NCI-H2029 treated with DMSO at 0.1 percent for 48 hours (cell line): Measurements from ENCODE around the gene CEP135.
"Not testable (repeated sequence)": the region's sequence is repeated elsewhere in the genome, so short reads cannot be mapped to it uniquely, and the experiment has no call there.

Experiments used
- DNase-seq: peaks from one replicate; lab custom pipeline; 2025; lab: John Stamatoyannopoulos, UW

The CEP135 gene

DNA sequence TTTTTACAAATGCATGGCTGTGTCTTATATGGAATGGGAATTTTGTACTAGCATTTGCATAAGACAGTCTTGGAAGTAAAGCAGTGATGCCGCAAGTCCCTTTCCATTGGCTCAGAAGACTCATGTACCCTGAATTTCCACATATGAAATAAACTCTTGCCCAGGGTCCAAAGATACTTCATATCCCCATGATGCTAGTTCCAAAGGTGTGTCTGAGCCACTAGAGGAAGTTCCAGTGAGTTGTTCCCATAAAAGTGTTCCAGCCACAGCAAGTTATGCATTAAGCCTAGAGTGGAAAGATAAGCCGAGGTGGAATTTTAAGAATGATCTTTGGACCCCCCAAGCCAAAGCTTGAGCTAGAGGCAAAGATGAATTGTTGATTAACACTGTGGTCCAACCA lies 9.3 kb upstream of the CEP135 start:
- DNase-seq = no peak

DNA sequence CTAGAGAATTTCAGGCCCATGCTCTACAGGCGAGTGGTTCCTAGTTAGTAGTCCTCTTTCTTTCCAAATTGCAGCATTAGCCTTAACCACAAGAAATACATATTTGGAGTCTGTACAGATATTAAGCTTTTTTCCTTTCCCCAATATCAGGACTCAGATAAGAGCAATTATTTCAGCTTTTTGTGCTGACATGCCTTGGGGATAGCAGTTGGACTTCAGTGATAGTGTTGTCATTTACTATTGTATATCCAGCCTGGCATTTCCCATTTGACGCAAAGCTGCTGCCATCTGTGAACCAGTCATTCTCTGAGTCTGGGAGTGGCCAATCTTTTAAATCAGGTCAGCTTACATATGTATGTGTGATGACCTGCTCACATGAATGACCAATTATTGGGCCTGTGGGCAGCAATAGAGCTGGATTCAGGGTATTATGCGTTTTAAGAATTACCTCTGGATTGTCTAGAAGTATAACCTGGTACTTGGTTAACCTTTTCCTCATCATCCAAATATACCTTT lies 6.8 kb upstream of the CEP135 start:
- no peak for DNase-seq

DNA sequence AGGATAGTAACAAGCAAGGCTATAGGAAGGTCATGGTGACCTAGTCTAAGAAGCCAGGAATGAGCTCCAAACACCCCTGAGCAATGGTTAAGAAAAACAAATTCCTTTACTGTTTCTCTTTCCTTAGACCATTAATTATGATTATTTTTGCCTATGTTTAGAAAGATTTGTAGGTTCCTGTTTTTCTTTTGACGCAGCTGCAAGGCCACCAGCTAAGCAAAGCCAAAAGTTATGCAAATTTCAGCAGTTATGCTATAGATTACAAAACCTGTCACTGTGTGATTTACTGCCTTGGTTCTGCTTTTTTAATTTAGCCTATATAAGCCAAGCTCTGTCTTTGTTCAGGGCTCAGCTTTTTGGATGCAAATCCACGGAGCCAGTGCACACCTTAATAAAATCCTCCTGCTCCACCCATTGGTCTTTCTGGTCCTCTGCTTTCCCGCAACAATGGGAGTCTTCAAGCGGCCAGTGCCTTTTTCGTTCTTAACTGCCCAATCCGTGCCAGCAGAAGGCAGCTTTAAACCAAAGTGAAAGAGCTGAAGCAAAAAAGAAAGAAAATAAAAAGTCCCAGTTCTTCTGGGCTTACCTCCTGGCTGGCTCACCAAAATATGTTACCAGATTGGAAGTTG lies 1.4 kb upstream of the CEP135 start:
- no peak for DNase-seq

DNA sequence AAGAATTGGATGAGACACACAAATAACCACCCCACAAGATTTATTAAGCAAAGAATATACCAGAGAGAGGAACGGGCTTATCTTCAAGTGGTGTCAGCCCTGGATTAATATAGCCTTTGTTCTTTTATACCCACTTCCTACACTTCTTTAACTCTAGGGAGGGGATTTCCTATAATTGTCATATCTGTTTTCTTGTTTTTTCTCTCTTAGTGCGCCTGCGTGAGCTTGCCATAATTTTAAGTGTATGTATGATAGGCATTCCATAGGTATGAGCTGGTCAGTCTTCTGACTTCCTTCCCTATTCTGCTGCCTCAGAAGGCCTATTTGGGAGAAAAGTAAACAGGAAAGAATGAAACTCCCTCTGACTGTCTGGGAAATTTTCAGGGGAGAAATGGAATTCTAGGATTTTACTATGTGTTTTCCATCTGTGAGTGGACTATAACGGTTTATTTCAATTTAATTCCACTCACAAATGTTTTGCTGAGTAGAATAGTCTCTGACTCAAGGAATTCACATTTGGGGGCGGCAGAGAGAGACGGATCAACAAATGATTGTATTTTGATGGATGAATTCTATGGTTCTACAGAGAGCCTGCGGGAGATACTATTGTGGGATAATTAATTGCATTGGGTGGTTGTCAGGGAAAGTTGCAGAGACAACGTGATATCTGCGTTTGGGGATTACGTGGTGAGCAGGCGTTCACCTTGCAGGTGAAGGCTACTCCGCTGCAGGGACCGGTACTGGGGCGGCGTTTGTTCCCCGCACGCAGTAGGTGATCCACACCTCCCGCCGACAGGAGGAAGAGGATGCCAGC lies 626 bp upstream of the CEP135 start:
- DNase-seq = no peak

DNA sequence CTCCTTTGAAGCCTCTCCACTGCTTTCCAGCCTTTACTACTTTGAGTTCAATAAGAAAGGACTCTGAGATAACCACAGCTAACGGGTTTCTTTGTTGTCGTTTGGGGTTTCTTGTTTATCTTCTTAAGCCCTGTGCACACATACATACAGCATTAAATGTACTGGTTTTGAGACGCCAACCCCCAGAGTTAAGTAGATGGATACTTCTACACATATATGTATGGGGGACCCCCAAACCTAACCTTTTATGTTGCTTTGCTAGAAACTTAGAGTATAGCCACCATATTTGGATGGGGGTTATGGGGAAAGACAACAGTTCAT lies 697 bp downstream of the CEP135 start:
- no peak for DNase-seq

DNA sequence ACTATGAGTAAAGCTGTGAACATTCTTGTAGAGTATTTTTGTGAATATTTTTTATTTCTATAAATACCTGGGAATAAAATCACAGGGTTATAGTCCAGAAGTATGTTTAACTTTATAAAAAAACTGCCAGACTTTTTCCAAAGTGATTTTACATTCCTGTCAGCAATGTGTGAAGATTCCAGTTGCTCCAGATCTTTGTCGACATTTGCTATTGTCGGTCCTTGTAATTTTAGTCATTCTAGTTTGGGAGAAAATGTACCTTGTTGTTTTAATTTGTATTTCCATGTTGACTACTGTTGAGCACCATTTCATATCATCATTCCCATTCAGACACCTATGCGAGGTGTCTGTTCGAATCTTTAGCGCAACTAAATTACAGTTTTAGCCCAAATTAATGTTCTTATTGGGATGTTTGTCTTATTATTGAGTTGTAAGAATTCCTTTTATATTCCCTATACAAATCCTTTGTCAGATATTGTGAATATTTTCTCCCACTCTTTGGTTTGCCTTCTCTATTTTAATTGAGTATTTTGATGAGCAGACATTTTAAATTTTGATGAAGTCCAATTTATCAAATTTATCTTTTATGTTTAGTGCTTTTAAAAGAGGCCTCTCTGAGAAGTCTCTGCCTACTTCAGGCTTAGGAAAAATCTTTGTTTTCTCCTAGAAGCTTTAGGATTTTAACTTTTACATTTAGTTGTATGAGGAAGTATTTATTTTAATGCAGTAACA lies 2.6 kb downstream of the CEP135 start:
- DNase-seq = no peak

DNA sequence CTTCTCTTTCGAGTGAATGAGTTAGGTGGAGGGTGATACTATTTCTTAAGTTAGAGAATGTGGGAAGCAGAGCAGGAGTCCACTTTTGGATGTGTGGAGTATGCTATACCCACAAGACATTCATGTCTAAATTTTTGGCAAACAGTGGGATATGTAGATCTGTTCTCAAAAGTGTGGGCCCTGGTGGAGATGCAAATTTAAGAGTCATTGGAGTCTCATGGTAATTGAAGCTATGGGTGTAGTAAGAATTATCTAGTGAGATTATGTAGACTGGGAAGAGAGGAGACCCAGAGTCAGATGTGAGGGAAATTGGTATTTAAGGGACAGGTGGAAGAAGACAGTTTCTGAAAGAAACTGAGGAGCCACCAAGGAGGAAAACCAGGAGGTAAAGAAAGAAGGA lies 7.0 kb downstream of the CEP135 start:
- DNase-seq = no peak

DNA sequence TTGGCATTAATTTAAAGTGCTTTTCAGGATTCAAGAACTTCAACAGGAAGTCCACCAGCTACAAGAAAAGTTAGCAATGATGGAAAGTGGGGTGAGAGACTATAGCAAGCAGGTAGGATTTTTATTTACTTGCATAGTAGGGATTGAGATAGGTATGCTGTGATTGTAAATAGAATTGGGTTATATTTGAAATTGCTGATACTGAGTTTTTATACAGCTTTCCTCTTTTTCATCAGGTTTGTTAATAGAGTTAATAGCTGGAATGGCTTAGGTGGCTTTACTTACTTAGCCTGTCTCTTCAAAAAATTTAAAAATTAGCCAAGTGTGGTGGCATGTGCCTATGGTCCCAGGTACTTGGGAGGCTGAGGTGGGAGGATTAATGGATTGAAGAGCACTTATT lies 10.9 kb downstream of the CEP135 start:
- DNase-seq = no peak

DNA sequence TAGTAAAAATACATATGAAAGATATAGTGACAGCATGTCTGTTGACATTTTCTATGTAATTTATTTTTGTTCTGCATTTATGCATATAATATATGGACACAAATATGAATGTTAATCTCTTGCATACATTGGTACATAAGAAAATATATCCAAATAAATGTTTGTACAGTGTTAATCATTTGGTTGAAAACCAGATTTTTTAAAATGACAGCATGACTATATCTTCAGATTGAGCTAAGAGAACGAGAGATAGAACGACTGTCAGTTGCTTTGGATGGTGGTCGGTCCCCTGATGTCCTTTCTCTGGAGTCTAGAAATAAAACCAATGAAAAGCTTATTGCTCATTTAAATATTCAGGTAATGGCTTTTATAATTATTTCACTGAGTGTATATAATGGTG lies 15.3 kb downstream of the CEP135 start:
- DNase-seq = no peak

DNA sequence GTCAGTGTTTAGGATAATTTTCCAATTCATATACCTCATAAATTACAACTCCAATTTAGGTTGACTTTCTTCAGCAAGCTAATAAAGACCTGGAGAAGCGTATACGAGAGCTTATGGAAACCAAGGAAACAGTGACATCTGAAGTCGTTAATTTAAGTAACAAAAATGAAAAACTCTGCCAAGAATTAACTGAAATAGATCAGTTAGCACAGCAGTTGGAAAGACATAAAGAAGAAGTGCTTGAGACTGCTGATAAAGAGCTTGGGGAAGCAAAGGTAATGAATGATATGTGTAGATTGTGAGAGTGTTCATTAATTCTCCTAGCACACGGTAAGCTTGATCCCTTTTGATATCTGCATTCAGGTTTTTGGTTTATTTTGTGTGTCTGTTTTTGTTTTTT lies 16.8 kb downstream of the CEP135 start:
- DNase-seq = no peak

DNA sequence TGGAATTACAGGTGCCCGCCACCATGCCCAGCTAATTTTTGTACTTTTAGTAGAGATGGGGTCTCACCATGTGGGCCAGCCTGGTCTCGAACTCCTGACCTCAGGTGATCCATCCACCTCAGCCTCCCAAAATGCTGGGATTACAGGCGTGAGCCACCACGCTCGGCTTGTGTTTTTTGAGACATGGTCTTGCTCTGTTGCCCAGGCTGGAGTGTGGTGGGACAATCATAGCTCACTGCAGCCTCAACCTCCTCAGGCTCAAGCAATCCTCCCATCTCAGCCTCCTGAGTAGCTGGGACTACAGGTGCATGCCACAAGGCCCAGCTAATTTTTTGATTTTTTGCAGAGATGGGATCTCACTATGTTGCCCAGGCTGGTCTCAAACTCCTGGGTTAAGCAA lies 17.6 kb downstream of the CEP135 start:
- DNase-seq = not testable (repeated sequence)

DNA sequence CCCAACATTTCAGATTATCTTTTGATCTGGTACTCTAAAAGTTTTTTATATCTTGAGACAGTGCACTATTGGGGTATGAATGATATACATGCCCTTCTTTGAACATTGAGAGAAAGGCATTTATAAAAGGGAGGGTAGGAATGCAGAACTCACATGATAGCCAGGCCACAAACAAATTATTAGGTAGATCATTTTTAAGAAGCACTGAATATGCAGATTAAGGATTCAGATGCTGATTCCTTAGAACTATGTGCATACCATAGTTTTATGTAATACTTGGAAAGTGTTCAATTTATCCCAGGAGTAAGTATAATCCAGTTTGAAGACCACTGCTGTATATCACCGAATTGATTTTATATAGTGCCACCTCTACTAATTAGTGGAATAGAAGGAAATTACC lies 18.6 kb downstream of the CEP135 start:
- DNase-seq = no peak

DNA sequence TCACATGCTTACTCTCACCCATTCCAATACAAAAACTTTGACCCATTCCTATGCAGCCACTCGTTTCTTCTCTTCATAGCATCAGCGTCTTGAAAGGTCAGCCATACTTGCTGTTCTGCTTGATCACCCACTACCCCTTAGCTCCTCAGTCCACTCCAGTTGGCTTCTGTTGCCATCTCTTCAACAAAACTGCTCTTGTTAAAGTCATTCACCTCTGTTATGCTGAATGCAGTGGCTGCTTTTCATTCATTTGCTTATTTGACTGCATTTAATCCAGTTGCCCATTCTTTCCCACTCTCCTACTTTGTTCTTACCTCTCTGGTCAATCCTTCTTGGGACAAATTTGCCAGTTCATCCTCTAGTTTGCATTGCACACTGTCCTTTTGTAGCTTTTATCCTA lies 24.9 kb downstream of the CEP135 start:
- DNase-seq = no peak

DNA sequence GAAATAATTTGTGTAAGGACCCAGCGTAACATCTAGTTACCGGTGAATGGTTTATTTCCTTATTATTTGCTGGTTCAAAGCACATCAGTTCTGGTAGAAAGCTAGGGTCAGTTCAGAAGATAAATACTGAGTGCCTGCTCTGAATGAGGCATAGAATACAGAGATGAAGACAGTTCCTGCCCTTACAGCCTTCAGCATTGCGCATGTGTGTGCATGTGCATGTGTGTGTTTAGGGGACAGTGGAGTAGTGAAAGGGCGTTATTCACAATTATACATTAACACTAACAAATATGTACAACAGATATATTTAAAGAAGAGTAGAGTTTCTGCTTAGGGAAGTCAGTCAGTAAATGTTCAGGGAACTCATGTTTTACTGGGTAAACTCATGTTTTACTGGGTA lies 29.1 kb downstream of the CEP135 start:
- no peak for DNase-seq

DNA sequence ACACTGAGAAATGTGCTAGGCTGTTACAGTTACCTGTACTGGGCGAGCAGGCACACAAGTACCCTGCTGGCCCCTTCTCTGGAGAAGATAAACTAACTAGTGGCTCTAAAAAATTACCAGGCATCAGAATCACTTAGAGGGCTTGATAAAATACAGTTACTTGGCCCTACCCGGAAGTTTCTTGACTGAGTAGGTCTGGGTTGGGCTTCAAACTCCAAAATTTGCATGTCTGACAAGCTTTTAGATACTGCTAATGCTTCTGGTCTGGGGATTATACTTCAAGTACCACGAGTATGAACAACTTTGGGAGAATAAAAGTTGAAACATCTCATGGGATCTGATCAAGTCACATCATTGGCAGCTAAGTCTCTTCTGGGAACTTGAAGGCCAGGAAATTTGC lies 30.8 kb downstream of the CEP135 start:
- DNase-seq = no peak

DNA sequence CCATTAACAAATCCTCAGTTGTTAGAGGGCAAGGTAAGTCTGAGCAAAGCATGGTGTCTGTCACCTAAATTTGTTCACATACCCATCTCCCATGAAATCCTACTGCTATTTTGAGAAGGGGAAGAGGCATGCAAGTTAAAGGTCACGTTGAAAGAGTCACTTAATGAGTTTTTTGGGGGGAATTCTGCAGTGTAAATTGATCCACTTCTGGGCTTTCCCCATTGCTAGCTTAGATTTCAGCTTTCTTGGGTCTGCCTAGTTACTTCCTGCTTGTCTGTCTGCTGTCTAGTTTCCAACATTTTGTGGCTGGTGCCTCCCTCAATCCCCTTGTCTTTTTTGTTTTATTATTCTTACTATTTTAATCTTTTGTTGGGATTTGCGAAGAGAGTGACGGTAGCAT lies 32.0 kb downstream of the CEP135 start:
- no peak for DNase-seq

DNA sequence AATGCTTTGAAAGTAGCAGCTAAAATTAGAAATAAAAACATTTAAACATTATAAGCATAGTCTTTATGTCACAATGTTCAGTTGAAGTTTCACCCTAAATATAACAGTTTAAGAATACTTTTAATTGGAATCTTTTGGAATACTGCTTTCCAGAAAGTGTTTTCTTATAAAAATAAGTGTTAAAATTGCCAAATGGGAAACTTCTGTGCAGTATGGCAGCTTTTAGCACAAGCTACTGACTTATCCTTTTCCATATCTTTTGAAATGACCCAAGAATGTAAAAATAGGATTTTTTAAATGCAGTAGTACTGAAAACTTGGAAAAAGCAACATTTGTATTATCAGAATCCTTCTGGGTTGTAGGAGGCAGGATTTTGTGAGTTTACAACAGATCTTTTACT lies 34.2 kb downstream of the CEP135 start:
- no peak for DNase-seq

DNA sequence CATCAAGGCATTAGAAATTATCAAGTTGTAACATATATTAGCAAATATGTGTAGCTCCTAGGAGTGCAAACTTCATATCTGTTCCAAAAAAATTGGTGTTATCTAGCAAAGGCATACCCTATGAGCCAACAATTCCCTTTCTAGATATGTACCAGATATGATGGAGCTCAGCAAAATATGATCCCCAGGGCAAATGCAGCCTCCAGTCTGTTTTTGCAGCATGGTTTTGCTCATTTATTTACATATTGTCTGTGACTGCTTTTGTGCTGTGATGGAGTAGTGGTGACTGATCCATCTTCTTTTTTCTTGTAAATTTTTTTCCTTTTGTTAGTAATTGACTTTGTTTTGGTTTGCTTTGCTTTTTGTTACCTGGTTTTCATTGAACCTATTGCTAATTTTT lies 41.0 kb downstream of the CEP135 start:
- no peak for DNase-seq

DNA sequence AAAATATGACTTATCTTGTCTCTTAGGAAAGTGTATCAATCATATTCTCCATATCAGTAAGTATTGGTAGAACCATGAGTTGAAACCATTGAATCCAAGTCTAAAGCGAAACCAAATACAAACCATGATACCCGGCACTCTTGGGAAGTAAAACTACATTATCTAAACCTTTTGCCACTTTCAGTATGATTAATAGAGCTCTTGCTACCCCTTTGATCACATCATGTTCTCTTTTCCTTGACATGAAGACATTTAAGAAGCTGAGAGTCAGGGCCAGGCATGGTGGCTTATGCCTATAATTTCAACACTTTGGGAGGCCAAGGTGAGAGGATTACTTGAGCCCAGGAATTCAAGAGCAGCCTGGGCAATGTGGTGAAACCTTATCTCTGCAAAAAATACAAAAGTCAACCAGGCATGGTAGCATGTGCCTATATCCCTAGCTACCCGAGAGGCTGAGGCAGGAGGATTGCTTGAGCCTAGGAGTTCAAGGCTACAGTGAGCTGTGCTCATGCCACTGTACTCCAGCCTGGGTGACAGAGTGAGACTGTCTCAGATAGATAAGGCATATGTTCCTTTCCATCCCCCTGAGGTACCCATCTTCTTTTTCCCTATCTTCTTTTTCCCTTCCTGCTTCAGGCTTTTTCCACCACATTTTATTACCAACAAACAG lies 45.4 kb downstream of the CEP135 start:
- no peak for DNase-seq

DNA sequence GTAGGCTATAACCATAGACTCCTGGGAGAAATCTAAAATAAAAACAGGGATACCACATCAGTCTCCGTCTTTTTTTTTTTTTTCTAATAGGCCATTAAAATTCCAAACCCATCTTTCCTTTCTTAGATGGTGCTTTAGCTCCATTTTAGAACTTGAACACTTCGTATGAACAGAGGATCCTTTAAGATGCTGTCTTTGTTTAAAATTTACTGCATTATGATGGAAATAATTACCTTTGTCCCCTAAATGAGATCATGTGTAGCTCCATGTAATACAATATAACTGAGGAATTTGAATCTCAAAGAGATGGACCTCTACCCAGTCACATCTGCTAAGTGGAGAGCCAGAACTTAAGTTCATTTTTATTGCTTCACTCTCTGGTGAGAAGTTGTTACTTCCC lies 47.9 kb downstream of the CEP135 start:
- DNase-seq = no peak

DNA sequence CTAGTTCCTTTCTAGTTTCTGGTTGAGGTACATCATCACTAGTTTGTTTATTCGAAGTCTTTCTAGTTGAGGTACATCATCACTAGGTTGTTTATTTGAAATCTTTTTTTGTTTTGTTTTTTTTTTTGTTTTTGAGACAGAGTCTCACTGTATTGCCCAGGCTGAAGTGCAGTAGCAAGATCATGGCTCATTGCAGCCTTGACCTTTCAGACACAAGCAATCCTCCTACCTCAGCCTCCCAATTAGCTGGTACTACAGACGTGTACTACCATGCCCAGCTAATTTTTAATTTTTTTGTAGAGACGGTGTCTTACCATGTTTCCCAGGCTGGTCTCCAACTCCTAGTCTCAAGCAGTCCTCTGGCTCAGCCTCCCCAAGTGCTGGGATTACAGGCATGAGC lies 54.9 kb downstream of the CEP135 start:
- no peak for DNase-seq

DNA sequence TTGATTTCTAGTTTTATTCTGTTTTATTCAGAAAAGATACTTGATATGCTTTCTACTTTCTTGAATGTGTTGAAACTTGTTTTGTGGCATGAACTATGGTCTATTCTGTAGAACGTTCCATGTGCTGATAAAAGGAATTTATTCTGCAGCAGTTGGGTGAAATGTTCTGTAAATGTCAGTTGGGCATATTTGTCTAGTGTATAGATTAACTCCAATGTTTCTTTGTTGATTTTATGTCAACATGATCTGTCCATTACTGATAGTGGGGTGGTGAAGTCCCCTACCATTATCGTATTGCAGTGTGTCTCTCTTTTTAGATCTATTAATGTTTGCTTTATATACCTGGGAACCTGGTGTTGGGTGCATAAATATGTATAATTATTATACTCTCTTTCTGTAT lies 55.5 kb downstream of the CEP135 start:
- DNase-seq = no peak

DNA sequence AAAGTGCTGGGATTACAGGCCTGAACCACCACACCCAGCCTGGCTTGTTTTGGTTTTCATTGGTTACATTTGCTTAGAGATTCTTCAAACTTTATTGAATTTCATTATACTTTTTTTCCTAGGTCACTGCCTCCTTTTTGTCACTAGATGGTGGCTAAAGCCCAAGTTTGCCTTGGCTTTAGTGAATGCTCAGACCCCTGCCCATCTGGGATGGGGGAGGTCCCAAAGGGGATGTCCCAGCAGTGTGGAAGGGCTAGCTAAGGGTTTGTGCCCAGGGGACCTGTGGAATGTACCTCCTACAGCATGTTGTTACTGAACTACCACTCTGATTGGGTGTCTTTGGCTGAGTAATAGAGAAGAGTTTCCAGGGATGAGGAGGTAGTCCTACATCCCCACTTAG lies 58.4 kb downstream of the CEP135 start:
- no peak for DNase-seq
